Thyroid gland (tissue), 4 donors: Measurements from ENCODE around the gene GUCY1B1.

Source experiments
- CTCF ChIP-seq, 6 experiments: fragments of 200-600 bp in 3 of 6; fragments of 450-650 bp in 3 of 6; sonication (generic) in 3 of 6; IDR thresholded peaks; one replicate each; pipeline ENCODE4 v1.5.1; 2016 to 2019; ENCODE audit warnings: antibody characterized with exemption in 6 of 6, mild to moderate bottlenecking in 2 of 6, inconsistent platforms in 1 of 6, moderate library complexity in 1 of 6
- POLR2A ChIP-seq, 2 donors: fragments of 450-650 bp; IDR thresholded peaks; one replicate each; pipeline ENCODE4 v1.6.1; 2017; ENCODE audit warnings: antibody characterized with exemption in 2 of 2, mild to moderate bottlenecking in 2 of 2, moderate library complexity in 1 of 2

GRCh38 chr4:155773196-155773800 lies 14.5 kb downstream of the GUCY1B1 start:
- TF ChIP-seq CTCF (IDR thresholded peaks at IDR 0.05) (no peak), POLR2A (IDR thresholded peaks at IDR 0.05) (no peak)
